Mesendoderm (in vitro differentiated cells): ENCODE results near the gene CMIP.

ENCODE experiments used
- DNase-seq: peaks from one replicate; pipeline ENCODE4 v3.0.0; 2013
- H2AK5ac ChIP-seq: 2 replicates; pipeline ENCODE4 v1.6.1; 2013; ENCODE audit warnings: low read length, inconsistent platforms
- H2BK120ac ChIP-seq: 2 replicates; pipeline ENCODE4 v1.6.1; 2013; ENCODE audit warnings: low read depth, mild to moderate bottlenecking, low read length, moderate library complexity, mixed read lengths
- H2BK15ac ChIP-seq: replicated peaks from 2 replicates; pipeline ENCODE4 v1.6.1; 2013; ENCODE audit warnings: low read depth, mild to moderate bottlenecking, moderate library complexity
- H2BK5ac ChIP-seq: 2 replicates; pipeline ENCODE4 v1.6.1; 2013; ENCODE audit warnings: low read length, inconsistent platforms
- H3K18ac ChIP-seq: 2 replicates; pipeline ENCODE4 v1.6.1; 2013; ENCODE audit warnings: mild to moderate bottlenecking, low read length, mixed read lengths
- H3K23ac ChIP-seq: one replicate; pipeline ENCODE4 v1.6.1; 2013; ENCODE audit warnings: low read length
- H3K27ac ChIP-seq: 2 replicates; pipeline ENCODE4 v1.5.1; 2013; ENCODE audit warnings: low read depth, mild to moderate bottlenecking, inconsistent platforms, low read length, moderate library complexity
- H3K27me3 ChIP-seq: 2 replicates; pipeline ENCODE4 v1.6.1; 2013; ENCODE audit warnings: low read length, control low read depth, mild to moderate bottlenecking, inconsistent platforms; ENCODE audit not compliant: insufficient read depth, poor library complexity
- H3K36me3 ChIP-seq: 2 replicates; pipeline ENCODE4 v1.6.1; 2013; ENCODE audit warnings: low read length, inconsistent platforms; ENCODE audit not compliant: control insufficient read depth, insufficient read depth
- H3K4ac ChIP-seq: one replicate; pipeline ENCODE4 v1.6.1; 2013; ENCODE audit warnings: low read depth, mild to moderate bottlenecking, low read length, moderate library complexity
- H3K4me1 ChIP-seq: 2 replicates; pipeline ENCODE4 v1.6.1; 2013; ENCODE audit warnings: low read depth, low read length, inconsistent platforms; ENCODE audit not compliant: control insufficient read depth
- H3K4me2 ChIP-seq: 2 replicates; pipeline ENCODE4 v1.6.1; 2013; ENCODE audit warnings: low read length
- H3K4me3 ChIP-seq: 2 replicates; pipeline ENCODE4 v1.5.1; 2013; ENCODE audit warnings: mild to moderate bottlenecking, low read length
- H3K56ac ChIP-seq: one replicate; pipeline ENCODE4 v1.6.1; 2013; ENCODE audit warnings: low read length
- H3K79me1 ChIP-seq: 2 replicates; pipeline ENCODE4 v1.6.1; 2013; ENCODE audit warnings: low read length, inconsistent platforms
- H3K79me2 ChIP-seq: 2 replicates; pipeline ENCODE4 v1.6.1; 2013; ENCODE audit warnings: mild to moderate bottlenecking, low read length; ENCODE audit not compliant: control insufficient read depth, insufficient read depth
- H3K9ac ChIP-seq: 2 replicates; pipeline ENCODE4 v1.6.1; 2013; ENCODE audit warnings: low read length, inconsistent platforms
- H4K5ac ChIP-seq: one replicate; pipeline ENCODE4 v1.6.1; 2013; ENCODE audit warnings: low read length
- H4K8ac ChIP-seq: one replicate; pipeline ENCODE4 v1.6.1; 2013; ENCODE audit warnings: low read depth, mild to moderate bottlenecking, control low read depth, low read length, moderate library complexity
- WGBS: extraction: QIAGEN DNeasy Blood & Tissue Kit; methylation state at CpG from one replicate; pipeline ENCODE4 v1.1.7; 2013; ENCODE audit warnings: low lambda C conversion rate, missing lambda C conversion rate; ENCODE audit not compliant: insufficient coverage; ENCODE audit errors: extremely low coverage; 5-methylcytosine and 5-hydroxymethylcytosine counted together

Gene CMIP

DNA sequence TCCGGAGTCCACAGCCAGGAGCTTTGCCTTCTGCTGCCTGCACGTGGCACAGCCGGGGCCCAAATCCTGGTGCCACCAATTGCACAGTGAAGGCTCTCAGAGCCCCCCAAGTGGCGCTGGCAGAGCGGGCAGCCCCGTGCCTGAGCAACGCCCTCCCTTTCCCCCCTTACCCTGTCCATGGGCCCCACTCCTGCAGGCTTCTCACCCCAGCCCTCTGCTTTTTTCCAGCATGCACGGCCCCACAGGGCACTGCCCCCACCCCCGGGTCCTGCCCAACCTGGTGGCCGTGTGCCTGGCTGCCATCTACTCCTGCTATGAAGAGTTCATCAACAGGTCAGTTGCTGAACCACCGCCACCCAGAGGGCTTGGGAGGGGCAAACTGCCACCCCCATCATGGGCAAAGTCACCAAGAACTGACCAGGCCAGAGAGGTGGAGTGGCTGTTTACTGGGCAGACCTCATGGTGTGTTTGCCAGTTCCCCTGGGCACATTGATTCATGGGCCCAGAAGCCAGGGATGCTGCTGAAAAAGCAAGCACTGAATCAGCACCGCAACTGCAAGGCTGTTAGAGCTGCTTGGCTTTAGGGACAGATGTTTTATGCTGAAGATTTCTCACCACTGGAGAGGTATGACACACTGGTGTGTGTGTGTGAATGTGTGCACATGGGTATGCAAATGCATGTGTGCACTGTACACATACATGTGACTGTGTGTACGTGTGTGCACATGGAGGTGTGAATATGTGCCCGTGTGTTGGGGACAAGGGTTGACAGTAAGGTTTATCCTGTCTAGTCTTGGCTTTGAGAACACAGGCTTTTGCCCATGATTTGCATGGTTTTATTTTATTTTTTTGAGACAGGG lies 227.4 kb downstream of the CMIP start:
- Histone ChIP-seq H3K4me3 (no peak overlapping the region), H3K79me2 (no peaks in the 10 kb centered on the region), H3K36me3 (peaks cover 4% of the 10 kb centered on the region), H3K4me1 (no peaks in the 10 kb centered on the region), H2AK5ac (no peak overlapping the region), H3K27ac (no peak overlapping the region), H3K56ac (no peak overlapping the region), H3K4me2 (no peak overlapping the region), H3K18ac (no peak overlapping the region), H3K23ac (no peak overlapping the region), H2BK5ac (no peak overlapping the region), H2BK120ac (no peak overlapping the region), H4K8ac (no peak overlapping the region), H3K4ac (no peak overlapping the region), H3K79me1 (no peaks in the 10 kb centered on the region), H3K27me3 (no peaks in the 10 kb centered on the region), H2BK15ac (no peak overlapping the region), H3K9ac (no peak overlapping the region), H4K5ac (no peak overlapping the region)
- no peak for DNase-seq
- WGBS: no CpG with 5 or more reads among the region's 14 CpGs

DNA sequence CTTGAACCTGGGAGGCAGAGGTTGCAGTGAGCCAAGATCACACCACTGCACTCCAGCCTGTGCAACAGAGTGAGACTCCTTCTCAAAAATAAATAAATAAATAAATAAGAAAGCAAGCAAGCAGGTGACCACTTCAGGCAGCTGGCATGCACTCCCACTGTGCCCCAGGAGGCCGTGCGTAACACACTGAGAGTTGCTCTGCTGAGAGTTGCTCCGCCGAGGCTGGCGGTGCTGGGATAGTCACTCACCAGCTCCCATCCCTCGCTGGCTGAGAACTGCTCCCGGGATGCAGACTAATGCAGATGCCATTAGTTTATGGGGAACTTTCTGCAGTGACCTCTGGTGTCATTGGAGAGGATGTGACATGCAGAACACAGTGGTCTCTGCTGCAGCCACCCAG lies 228.8 kb downstream of the CMIP start:
- peaks cover 4% of the 10 kb centered on the region for H3K36me3 ChIP-seq
- no peak overlapping the region for H3K23ac ChIP-seq
- no peaks in the 10 kb centered on the region for H3K4me1 ChIP-seq
- no peak overlapping the region for H3K9ac ChIP-seq
- H3K4me2 ChIP-seq: no peak overlapping the region
- no peak overlapping the region for H4K8ac ChIP-seq
- no peak overlapping the region for H3K4ac ChIP-seq
- no peak overlapping the region for H2BK5ac ChIP-seq
- no CpG with 5 or more reads among the region's 7 CpGs for WGBS
- H3K56ac ChIP-seq: no peak overlapping the region
- H2AK5ac ChIP-seq: no peak overlapping the region
- no peaks in the 10 kb centered on the region for H3K27me3 ChIP-seq
- DNase-seq: peak; percentile 40
- H3K27ac ChIP-seq: no peak overlapping the region
- H2BK15ac ChIP-seq: no peak overlapping the region
- H2BK120ac ChIP-seq: no peak overlapping the region
- no peaks in the 10 kb centered on the region for H3K79me1 ChIP-seq
- no peak overlapping the region for H3K18ac ChIP-seq
- H4K5ac ChIP-seq: no peak overlapping the region
- no peak overlapping the region for H3K4me3 ChIP-seq
- H3K79me2 ChIP-seq: no peaks in the 10 kb centered on the region

DNA sequence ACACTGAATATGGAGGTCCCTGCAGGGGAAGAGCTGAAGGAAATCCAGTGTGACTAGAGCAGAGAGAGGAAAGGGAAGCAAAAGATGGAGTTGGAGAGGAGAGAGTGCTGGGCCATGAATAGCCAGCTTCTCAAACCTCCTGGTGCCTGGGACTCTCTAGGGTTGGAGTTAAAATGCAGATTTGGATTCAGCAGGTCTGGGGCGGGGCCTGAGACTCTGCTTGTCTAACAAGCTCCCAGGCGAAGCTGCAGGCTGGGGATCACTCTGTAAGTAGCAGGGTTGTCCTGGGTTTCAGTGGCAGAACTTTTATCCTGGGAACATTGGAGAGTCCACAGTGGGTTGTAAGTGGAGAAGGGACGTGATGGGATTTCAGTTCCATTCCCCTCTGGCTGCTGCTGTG lies 231.1 kb downstream of the CMIP start:
- H3K23ac ChIP-seq: no peak overlapping the region
- no peak overlapping the region for H4K8ac ChIP-seq
- DNase-seq: no peak
- no peak overlapping the region for H3K4me2 ChIP-seq
- no peaks in the 10 kb centered on the region for H3K27me3 ChIP-seq
- H3K9ac ChIP-seq: no peak overlapping the region
- no peak overlapping the region for H2BK15ac ChIP-seq
- no peak overlapping the region for H3K56ac ChIP-seq
- no peaks in the 10 kb centered on the region for H3K79me2 ChIP-seq
- H3K79me1 ChIP-seq: no peaks in the 10 kb centered on the region
- H3K18ac ChIP-seq: no peak overlapping the region
- no peak overlapping the region for H4K5ac ChIP-seq
- H2AK5ac ChIP-seq: no peak overlapping the region
- H3K4me1 ChIP-seq: no peaks in the 10 kb centered on the region
- peaks cover 1% of the 10 kb centered on the region for H3K36me3 ChIP-seq
- H3K4ac ChIP-seq: no peak overlapping the region
- H3K4me3 ChIP-seq: no peak overlapping the region
- no peak overlapping the region for H3K27ac ChIP-seq
- H2BK120ac ChIP-seq: no peak overlapping the region
- no CpG with 5 or more reads among the region's 3 CpGs for WGBS
- no peak overlapping the region for H2BK5ac ChIP-seq

DNA sequence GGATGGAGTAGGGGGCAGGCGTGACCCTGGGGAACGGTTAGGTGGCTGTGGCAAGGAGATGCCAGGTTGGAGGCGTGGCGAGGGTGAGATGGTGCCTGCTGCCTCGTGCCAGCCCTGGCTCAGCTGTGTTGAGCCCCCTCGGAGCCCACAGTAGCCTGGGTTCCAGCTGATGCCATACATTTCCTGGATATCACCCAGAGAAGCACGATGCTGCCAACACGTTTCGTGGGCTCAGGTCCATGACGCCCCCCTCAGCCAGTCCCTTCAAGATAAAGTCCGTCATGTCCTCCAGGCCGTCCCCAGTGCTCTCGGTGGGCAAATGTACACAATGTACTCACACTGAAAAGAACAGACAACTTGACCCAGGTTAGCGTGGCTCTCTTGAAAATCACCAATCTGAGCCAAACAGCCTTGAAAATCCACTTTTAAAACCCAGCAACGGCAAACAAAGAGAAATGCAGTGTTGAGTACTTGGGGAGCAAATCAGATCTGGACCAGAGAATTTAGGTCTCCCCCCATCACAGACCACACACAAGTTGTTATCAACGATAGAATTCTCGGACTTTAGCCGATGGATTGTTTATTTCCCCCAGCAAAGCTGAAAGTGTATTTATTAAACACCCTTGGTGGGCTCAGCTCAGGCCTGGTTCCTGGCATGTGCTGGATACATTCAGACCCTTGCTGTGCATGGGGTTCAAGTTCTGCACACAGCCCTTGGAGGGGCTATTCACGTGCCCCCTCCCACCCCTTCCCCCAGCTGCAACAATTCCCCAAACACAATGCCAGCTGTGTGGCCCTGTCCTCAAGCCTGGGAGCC lies 231.7 kb downstream of the CMIP start:
- Histone ChIP-seq H3K56ac (no peak overlapping the region), H2BK15ac (no peak overlapping the region), H4K8ac (no peak overlapping the region), H3K18ac (no peak overlapping the region), H3K79me2 (no peaks in the 10 kb centered on the region), H3K4me3 (no peak overlapping the region), H3K4me2 (no peak overlapping the region), H2BK5ac (no peak overlapping the region), H2BK120ac (no peak overlapping the region), H3K79me1 (no peaks in the 10 kb centered on the region), H3K27ac (no peak overlapping the region), H2AK5ac (no peak overlapping the region), H3K4me1 (no peaks in the 10 kb centered on the region), H3K36me3 (peaks cover 3% of the 10 kb centered on the region), H3K9ac (no peak overlapping the region), H4K5ac (no peak overlapping the region), H3K4ac (no peak overlapping the region), H3K27me3 (no peaks in the 10 kb centered on the region), H3K23ac (no peak overlapping the region)
- DNase-seq: no peak
- no CpG with 5 or more reads among the region's 19 CpGs for WGBS

DNA sequence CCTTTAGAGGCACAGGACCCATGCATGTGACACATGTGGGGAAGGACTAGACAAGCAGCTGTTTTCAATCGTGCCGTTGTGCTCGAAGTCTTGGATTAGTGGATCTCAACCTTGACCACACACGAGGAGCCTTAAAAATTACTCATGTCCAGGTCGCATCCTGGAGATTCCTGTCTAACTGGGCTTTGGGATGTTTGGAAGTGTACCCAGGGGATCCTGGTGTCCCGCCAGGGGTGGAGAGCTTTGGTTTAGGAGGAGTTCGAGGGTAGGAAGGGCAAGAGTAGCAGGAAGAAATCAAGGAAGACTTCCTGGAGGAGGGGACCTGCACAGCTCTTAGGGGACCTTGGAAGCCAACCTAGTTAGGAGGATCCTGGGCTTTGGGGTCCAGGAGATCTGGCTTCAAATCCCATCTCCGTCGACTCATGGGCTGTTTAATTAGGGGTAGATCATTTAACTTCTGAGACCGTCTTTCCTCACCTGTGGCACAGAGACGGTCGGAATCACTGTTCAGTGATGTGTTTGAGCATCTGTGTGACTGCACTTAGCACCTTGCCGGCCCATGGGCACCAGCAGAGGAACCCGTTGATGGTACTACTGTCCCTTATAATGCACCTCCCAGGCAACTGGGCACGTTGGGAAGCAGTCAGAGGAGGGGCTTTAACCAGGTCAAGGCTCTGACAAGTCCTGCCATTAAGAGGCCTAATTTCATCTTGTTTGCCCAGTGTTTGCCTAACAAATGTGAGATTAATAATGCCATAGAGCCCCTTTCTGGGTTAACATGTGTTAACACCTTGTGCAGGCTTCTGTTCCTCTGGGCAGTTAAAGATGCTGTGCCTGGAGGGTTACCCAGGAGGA lies 232.5 kb downstream of the CMIP start:
- Histone ChIP-seq H4K8ac (no peak overlapping the region), H3K36me3 (peaks cover 3% of the 10 kb centered on the region), H3K27me3 (no peaks in the 10 kb centered on the region), H3K4me1 (no peaks in the 10 kb centered on the region), H3K9ac (no peak overlapping the region), H2BK120ac (no peak overlapping the region), H3K79me1 (no peaks in the 10 kb centered on the region), H2AK5ac (no peak overlapping the region), H3K27ac (no peak overlapping the region), H3K79me2 (no peaks in the 10 kb centered on the region), H3K4me3 (no peak overlapping the region), H2BK5ac (no peak overlapping the region), H3K56ac (no peak overlapping the region), H3K4ac (no peak overlapping the region), H3K23ac (no peak overlapping the region), H2BK15ac (no peak overlapping the region), H3K4me2 (no peak overlapping the region), H3K18ac (no peak overlapping the region), H4K5ac (no peak overlapping the region)
- no CpG with 5 or more reads among the region's 15 CpGs for WGBS
- DNase-seq: no peak
